DOHH2 (cell line): Measurements from ENCODE around the gene GRK4.

ENCODE experiments used
- EZH2phosphoT487 ChIP-seq: fragments of 200-600 bp; sonication (generic); IDR thresholded peaks from 2 replicates; pipeline ENCODE4 v1.6.1; 2017; ENCODE audit warnings: borderline replicate concordance, mild to moderate bottlenecking, antibody characterized with exemption, low read length, moderate library complexity, mixed read lengths
- TF ChIP-seq, protein P1 (sequence below): fragments of 200-600 bp; sonication (generic); IDR thresholded peaks from one replicate; pipeline ENCODE4 v1.5.1; 2014; ENCODE audit warnings: antibody characterized with exemption, mild to moderate bottlenecking, low read depth, low read length; ENCODE audit not compliant: poor library complexity, severe bottlenecking

- TF ChIP-seq, protein P1, sequence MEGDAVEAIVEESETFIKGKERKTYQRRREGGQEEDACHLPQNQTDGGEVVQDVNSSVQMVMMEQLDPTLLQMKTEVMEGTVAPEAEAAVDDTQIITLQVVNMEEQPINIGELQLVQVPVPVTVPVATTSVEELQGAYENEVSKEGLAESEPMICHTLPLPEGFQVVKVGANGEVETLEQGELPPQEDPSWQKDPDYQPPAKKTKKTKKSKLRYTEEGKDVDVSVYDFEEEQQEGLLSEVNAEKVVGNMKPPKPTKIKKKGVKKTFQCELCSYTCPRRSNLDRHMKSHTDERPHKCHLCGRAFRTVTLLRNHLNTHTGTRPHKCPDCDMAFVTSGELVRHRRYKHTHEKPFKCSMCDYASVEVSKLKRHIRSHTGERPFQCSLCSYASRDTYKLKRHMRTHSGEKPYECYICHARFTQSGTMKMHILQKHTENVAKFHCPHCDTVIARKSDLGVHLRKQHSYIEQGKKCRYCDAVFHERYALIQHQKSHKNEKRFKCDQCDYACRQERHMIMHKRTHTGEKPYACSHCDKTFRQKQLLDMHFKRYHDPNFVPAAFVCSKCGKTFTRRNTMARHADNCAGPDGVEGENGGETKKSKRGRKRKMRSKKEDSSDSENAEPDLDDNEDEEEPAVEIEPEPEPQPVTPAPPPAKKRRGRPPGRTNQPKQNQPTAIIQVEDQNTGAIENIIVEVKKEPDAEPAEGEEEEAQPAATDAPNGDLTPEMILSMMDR: no peak
- TF ChIP-seq EZH2phosphoT487: no peak
These were observed 26.1 kb upstream of the GRK4 start for GRCh38 chr4:2937146-2937857.
